Thymus (tissue), 11 donors: Measurements from ENCODE around the gene SLC26A4. TPM values are rescaled to one million over a fixed set of nuclear protein-coding genes. Genes with fewer than 3 reads are reported as not detected.

Source experiments
- DNase-seq, 9 donors: peaks; one replicate each; pipeline ENCODE4 v3.0.0-alpha.2; 2013; ENCODE audit warnings: low spot score in 9 of 9, low read depth in 6 of 9, missing footprints in 1 of 9
- H3K27ac ChIP-seq, 2 donors: one replicate each; pipeline ENCODE4 v1.5.1; 2013; ENCODE audit warnings: control low read depth in 1 of 2, low read depth in 1 of 2, low read length in 1 of 2, mild to moderate bottlenecking in 1 of 2, moderate library complexity in 1 of 2
- H3K27me3 ChIP-seq, 2 donors: one replicate each; pipeline ENCODE4 v1.5.1; 2013; ENCODE audit warnings: low read length in 1 of 2; ENCODE audit not compliant: control insufficient read depth in 2 of 2, insufficient read depth in 1 of 2
- H3K36me3 ChIP-seq, 2 donors: one replicate each; pipeline ENCODE4 v1.5.1; 2013; ENCODE audit warnings: low read length in 1 of 2, mild to moderate bottlenecking in 1 of 2, moderate library complexity in 1 of 2; ENCODE audit not compliant: control insufficient read depth in 2 of 2, insufficient read depth in 2 of 2
- H3K4me1 ChIP-seq, 2 donors: one replicate each; pipeline ENCODE4 v1.5.1; 2013; ENCODE audit warnings: low read length in 2 of 2; ENCODE audit not compliant: control insufficient read depth in 2 of 2, insufficient read depth in 2 of 2
- H3K4me3 ChIP-seq, 2 donors: one replicate each; pipeline ENCODE4 v1.5.1; 2013; ENCODE audit warnings: low read length in 2 of 2, control low read depth in 1 of 2, mild to moderate bottlenecking in 1 of 2
- H3K9me3 ChIP-seq, 2 donors: one replicate each; pipeline ENCODE4 v1.5.1; 2013; ENCODE audit warnings: low read length in 1 of 2, mild to moderate bottlenecking in 1 of 2; ENCODE audit not compliant: control insufficient read depth in 2 of 2, insufficient read depth in 1 of 2
- WGBS: extraction: QIAGEN DNeasy Blood & Tissue Kit; methylation state at CpG from one replicate; pipeline ENCODE4 v1.1.7; 2013; 5-methylcytosine and 5-hydroxymethylcytosine counted together
- polyA plus RNA-seq: library from polyadenylated mRNA; stranded (reverse); fragments of 200-250 nt; gene quantifications from one replicate; pipeline ENCODE4 v1.2.3, GENCODE V29; 2013
- total RNA-seq: library from RNA; stranded (reverse); fragments of 120-200 nt; gene quantifications from one replicate; pipeline ENCODE4 v1.2.4, GENCODE V29; 2013
- donor health status: healthy.

SLC26A4 gene
- total and polyA plus RNA-seq, 2 donors, result 0.14 to 0.39 TPM

DNA sequence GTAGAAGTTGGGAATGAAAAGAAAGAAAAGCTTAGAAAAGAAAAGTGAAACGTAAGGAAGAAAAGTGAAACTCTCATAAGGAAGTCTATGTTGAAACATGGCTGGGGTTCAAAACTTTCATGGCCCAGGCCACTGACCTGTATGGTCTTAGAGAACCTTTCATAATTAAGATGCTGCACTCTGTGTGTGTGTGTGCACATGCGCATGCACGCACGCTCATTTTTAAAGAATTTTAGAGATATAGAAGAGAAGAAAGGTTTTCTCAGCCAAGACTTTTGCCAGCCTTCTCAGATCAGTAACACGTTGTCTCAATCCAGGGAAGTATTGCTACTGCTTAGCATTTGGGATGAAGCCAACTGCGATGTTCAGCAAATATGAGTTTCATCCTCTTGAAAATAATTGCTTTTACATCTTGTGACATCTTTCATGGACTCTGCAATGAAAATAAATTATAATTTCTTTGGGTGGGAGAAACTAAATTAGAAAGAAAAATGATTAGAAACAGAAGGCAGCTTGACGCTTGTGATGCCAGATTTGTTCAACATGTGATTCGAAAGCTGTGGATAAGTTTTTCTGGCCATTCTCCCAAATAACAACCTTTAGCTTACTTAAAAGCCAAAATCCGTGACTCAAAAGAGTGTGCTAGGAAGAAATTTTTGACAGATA is 16.2 kb upstream of the SLC26A4 start:
- Histone ChIP-seq H3K4me1 (no peaks in the 10 kb centered on the region), H3K27me3 (no peaks in the 10 kb centered on the region), H3K9me3 (no peaks in the 10 kb centered on the region), H3K36me3 (no peaks in the 10 kb centered on the region), H3K4me3 (no peak overlapping the region), H3K27ac (peak overlapping the region in 1 of 2 donors; percentile 5)
- WGBS, result 95% methylated on average over 9 of the region's 9 CpGs
- DNase-seq, result no peak

DNA sequence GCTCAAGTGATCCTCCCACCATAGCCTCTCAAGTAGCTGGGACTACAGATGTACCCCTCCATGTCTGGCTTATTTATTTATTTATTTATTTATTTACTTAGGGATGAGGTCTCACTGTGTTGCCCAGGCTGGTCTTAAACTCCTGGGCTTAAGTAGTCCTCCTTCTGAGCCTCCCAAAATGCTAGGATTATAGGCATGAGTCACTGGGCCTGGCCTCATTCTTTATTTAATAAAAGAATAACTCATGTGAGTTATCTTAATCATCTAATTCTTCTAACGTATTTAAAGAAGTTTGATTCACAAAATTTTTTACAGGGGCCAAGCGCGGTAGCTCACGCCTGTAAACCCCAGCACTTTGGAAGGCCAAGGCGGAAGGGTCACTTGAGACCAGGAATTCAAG is 8.0 kb upstream of the SLC26A4 start:
- Histone ChIP-seq H3K4me3 (no peak overlapping the region), H3K27ac (no peak overlapping the region), H3K4me1 (no peaks in the 10 kb centered on the region), H3K36me3 (no peaks in the 10 kb centered on the region), H3K27me3 (no peaks in the 10 kb centered on the region), H3K9me3 (peaks cover 0 to 8% of the 10 kb centered on the region in 2 donors)
- 97% methylated on average over 5 of the region's 5 CpGs for WGBS
- DNase-seq, result no peak

DNA sequence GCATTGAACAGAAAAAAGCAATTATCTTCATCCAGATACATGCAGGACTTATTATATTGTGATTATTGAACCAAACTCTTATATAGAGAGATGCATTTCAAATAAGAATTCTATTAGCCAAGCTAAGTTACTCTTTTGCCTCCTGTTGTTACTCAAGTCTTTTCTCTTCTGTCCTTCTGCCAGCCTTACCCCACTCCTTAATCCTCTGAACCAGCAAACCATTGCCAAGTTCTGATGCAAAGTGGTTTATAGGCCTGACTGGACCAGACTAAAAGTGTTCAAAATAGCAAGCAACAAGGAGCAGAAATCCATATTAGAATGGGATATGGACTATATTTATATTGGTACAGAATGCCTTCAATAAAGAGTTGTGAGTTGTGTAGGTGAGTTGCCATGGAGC is 2.2 kb upstream of the SLC26A4 start:
- Histone ChIP-seq H3K36me3 (no peaks in the 10 kb centered on the region), H3K27me3 (peaks cover 24 to 57% of the 10 kb centered on the region in 2 donors)

DNA sequence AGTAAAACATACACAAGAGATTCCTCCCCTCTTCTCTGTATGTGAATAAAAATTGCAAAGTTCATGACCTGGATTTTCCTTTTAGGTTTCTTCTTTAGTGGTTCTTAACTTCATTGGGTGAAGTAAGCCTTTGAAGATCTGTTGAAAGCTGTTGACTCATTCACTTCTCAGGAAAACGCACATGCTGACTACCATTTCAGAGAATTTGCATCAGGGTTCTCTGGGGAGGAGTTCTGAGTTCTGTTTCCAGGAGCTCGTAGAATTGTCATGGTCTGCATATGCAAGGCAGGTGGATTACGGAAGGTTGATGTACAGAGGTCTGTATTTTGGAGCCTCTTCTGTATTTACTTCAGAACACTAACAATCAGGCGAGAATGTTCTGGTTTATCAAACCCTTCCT is 962 bp upstream of the SLC26A4 start:
- 80% methylated on average over 4 of the region's 4 CpGs for WGBS
- peaks cover 0 to 5% of the 10 kb centered on the region in 2 donors for H3K9me3 ChIP-seq
- no peak overlapping the region for H3K27ac ChIP-seq
- DNase-seq, result peak in 1 of 9 donors; percentile 13
- H3K36me3 ChIP-seq, result no peaks in the 10 kb centered on the region
- peaks cover 0 to 19% of the 10 kb centered on the region in 2 donors for H3K4me1 ChIP-seq
- H3K27me3 ChIP-seq, result peaks cover 24 to 67% of the 10 kb centered on the region in 2 donors
- no peak overlapping the region for H3K4me3 ChIP-seq

More for the DNA sequence above, 2.2 kb upstream of the SLC26A4 start:
- Histone ChIP-seq H3K4me1 (peaks cover 0 to 19% of the 10 kb centered on the region in 2 donors), H3K4me3 (no peak overlapping the region), H3K9me3 (peaks cover 0 to 5% of the 10 kb centered on the region in 2 donors), H3K27ac (no peak overlapping the region)
- DNase-seq, result no peak

DNA sequence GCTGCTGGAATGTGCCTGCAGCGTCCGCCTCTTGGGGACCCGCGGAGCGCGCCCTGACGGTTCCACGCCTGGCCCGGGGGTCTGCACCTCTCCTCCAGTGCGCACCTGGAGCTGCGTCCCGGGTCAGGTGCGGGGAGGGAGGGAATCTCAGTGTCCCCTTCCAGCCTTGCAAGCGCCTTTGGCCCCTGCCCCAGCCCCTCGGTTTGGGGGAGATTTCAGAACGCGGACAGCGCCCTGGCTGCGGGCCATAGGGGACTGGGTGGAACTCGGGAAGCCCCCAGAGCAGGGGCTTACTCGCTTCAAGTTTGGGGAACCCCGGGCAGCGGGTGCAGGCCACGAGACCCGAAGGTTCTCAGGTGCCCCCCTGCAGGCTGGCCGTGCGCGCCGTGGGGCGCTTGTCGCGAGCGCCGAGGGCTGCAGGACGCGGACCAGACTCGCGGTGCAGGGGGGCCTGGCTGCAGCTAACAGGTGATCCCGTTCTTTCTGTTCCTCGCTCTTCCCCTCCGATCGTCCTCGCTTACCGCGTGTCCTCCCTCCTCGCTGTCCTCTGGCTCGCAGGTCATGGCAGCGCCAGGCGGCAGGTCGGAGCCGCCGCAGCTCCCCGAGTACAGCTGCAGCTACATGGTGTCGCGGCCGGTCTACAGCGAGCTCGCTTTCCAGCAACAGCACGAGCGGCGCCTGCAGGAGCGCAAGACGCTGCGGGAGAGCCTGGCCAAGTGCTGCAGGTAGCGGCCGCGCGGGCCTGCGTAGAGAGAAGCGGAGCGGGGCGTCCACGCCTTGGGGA is 645 bp downstream of the SLC26A4 start:
- WGBS, result under 1% methylated on average over 73 of the region's 73 CpGs
- peak in 2 of 9 donors; percentile 19 to 39 for DNase-seq
- Histone ChIP-seq H3K4me1 (peaks cover 0 to 19% of the 10 kb centered on the region in 2 donors), H3K4me3 (peak overlapping the region; percentile 10 to 26), H3K27me3 (peaks cover 24 to 71% of the 10 kb centered on the region in 2 donors), H3K27ac (no peak overlapping the region), H3K36me3 (no peaks in the 10 kb centered on the region), H3K9me3 (peaks cover 0 to 5% of the 10 kb centered on the region in 2 donors)

DNA sequence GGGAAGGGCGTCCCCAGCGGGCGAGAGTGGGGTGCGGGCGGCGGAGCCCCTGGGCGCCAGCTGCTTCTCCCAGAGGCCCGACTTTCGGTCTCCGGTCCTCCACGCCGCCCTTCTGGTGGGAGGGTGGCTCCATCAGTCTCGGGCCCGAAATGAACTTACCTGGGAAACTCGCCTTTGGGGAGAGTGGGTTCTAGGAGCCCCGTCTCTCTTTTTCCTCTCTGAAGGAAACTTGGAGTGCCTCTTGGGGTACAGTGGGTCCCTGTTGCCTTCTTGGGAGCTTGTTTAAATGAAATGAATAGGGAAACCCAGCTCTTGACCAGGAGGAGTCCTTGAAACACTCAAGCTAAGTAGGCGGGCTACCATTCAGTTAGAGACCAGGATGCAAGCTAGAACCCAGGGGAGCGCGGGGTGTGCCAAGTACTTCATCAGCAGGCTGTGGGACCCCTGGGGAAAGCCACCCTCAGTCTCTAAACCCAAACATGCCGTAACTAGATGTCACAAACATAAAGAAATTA is 1.3 kb downstream of the SLC26A4 start:
- 17% methylated on average over 20 of the region's 20 CpGs for WGBS
- Histone ChIP-seq H3K27me3 (peaks cover 24 to 71% of the 10 kb centered on the region in 2 donors), H3K27ac (no peak overlapping the region), H3K4me1 (peaks cover 0 to 19% of the 10 kb centered on the region in 2 donors), H3K4me3 (peak overlapping the region in 1 of 2 donors; percentile 26), H3K9me3 (peaks cover 0 to 5% of the 10 kb centered on the region in 2 donors), H3K36me3 (no peaks in the 10 kb centered on the region)
- no peak for DNase-seq

DNA sequence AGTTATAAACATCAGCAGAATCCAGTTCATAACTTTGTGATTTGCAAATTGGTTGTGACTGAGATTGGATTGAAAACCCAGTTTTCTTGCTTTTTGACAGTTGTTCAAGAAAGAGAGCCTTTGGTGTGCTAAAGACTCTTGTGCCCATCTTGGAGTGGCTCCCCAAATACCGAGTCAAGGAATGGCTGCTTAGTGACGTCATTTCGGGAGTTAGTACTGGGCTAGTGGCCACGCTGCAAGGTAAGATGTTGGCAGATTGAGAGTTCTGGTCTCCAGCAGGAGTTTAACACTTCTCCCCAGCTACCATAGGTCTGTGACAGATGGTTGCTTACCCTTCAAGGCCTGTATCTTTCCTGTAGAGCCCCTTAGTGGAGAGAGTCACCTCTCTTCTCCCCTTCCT is 2.6 kb downstream of the SLC26A4 start:
- Histone ChIP-seq H3K9me3 (peaks cover 0 to 5% of the 10 kb centered on the region in 2 donors), H3K27ac (no peak overlapping the region), H3K27me3 (peaks cover 24 to 67% of the 10 kb centered on the region in 2 donors), H3K4me1 (peaks cover 0 to 19% of the 10 kb centered on the region in 2 donors), H3K4me3 (no peak overlapping the region), H3K36me3 (no peaks in the 10 kb centered on the region)
- no peak for DNase-seq
- WGBS, result 95% methylated on average over 4 of the region's 4 CpGs

DNA sequence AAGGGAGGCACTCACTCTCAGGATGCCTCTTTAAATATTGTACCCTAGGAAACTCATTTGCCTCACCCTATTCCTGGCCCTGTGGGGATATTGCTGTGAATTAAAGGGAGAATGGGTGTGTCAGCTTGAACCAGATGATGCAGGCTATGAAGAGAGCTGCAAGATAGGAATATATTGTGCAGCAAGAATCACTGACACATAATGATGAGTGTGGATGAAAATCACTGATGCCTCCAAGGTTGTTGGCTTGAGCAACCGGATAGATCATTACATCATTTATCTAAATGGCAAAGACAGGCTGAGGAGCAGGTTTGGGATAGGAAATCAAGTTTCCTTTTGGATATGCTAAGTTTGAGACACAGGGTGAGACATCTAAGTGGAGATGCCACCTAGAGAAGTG is 6.2 kb downstream of the SLC26A4 start:
- no peak overlapping the region for H3K4me3 ChIP-seq
- WGBS, result 96% methylated on average over 1 of the region's 1 CpG
- no peaks in the 10 kb centered on the region for H3K36me3 ChIP-seq

DNA sequence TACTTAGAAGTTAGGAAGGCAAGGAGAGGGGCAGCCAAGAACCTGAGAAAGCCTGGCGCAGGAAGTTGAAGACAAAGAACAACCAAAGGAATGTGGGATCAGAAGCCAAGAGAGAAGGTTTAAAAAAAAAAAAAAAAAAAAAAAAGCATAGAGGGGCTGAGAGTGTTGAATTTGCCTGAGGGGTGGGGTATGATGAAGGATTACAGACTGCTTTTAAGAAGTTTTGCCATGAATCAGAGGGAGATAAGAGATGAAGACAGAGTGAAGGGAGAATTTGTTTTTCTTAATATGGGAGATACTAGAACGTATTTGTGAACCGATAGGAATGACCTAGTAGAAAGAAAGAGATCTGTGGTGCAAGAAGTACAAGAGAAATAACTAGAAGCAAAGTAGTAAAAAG is 6.7 kb downstream of the SLC26A4 start:
- H3K4me1 ChIP-seq, result no peaks in the 10 kb centered on the region
- no peak overlapping the region for H3K4me3 ChIP-seq
- peaks cover 4 to 25% of the 10 kb centered on the region in 2 donors for H3K27me3 ChIP-seq
- no peaks in the 10 kb centered on the region for H3K9me3 ChIP-seq
- H3K27ac ChIP-seq, result no peak overlapping the region
- no peaks in the 10 kb centered on the region for H3K36me3 ChIP-seq
- DNase-seq, result no peak
- 97% methylated on average over 3 of the region's 3 CpGs for WGBS

More for the DNA sequence above, 6.2 kb downstream of the SLC26A4 start:
- H3K4me1 ChIP-seq, result peaks cover 0 to 5% of the 10 kb centered on the region in 2 donors
- H3K9me3 ChIP-seq, result no peaks in the 10 kb centered on the region
- no peak overlapping the region for H3K27ac ChIP-seq
- DNase-seq, result no peak
- H3K27me3 ChIP-seq, result peaks cover 6 to 31% of the 10 kb centered on the region in 2 donors
